Measurements from ENCODE around the gene SORL1.

GRCh38 chr11:121445071-121445768, 6.9 kb upstream of the SORL1 start:
- TF ChIP-seq TCF12 (IDR thresholded peaks at IDR 0.05; ENCODE audit: low read depth) (no peak), REST (IDR thresholded peaks at IDR 0.05; ENCODE audit: low read depth) (no peak), CREB1 (IDR thresholded peaks at IDR 0.05; ENCODE audit: low read depth) (no peak), USF1 (IDR thresholded peaks at IDR 0.05) (no peak), EP300 (IDR thresholded peaks at IDR 0.05; ENCODE audit: borderline replicate concordance) (no peak), RAD21 (IDR thresholded peaks at IDR 0.05; ENCODE audit: low read depth) (no peak), NFIC (IDR thresholded peaks at IDR 0.05) (no peak), YY1 (IDR thresholded peaks at IDR 0.05; ENCODE audit: low read depth) (no peak), MAX (IDR thresholded peaks at IDR 0.05) (no peak), EGR1 (IDR thresholded peaks at IDR 0.05) (no peak), FOXM1 (IDR thresholded peaks at IDR 0.05; ENCODE audit: borderline replicate concordance, low read depth) (no peak), CEBPB (IDR thresholded peaks at IDR 0.05) (no peak)
